Activated naive CD8-positive, alpha-beta T cell treated with anti-CD3 and anti-CD28 coated beads, Interleukin-2, amount 50 U/mL, for 24 hours (primary cell): ENCODE results near the gene REEP1.
"Not testable (repeated sequence)": the region's sequence is repeated elsewhere in the genome, so short reads cannot be mapped to it uniquely, and the experiment has no call there.

Experiments
- ATAC-seq: fragments of 150-1000 bp; cut with Tn5 transposase; one replicate; pipeline ENCODE4 v1.10.0; 2021
- DNase-seq: peaks from one replicate; pipeline ENCODE4 v3.0.0; 2021
- H3K27ac Mint-ChIP-seq: one replicate; pipeline ENCODE4 v1.8.0; 2021; ENCODE audit warnings: mild to moderate bottlenecking, mixed read lengths
- H3K27me3 Mint-ChIP-seq: one replicate; pipeline ENCODE4 v1.8.0; 2021; ENCODE audit warnings: mixed read lengths
- H3K36me3 Mint-ChIP-seq: one replicate; pipeline ENCODE4 v1.8.0; 2021; ENCODE audit warnings: low read depth, mixed read lengths
- H3K4me1 Mint-ChIP-seq: one replicate; pipeline ENCODE4 v1.8.0; 2021; ENCODE audit warnings: mixed read lengths
- H3K4me3 Mint-ChIP-seq: one replicate; pipeline ENCODE4 v1.8.0; 2021; ENCODE audit warnings: mild to moderate bottlenecking, moderate library complexity, mixed read lengths
- H3K9me3 Mint-ChIP-seq: one replicate; pipeline ENCODE4 v1.8.0; 2021; ENCODE audit warnings: mixed read lengths

Gene REEP1

GRCh38 chr2:86213699-86214502 is 123.5 kb downstream of the REEP1 start:
- Mint-ChIP-seq H3K4me3 (no peak overlapping the region), H3K36me3 (peaks cover 41% of the 10 kb centered on the region), H3K27ac (no peak overlapping the region), H3K9me3 (no peaks in the 10 kb centered on the region), H3K27me3 (no peaks in the 10 kb centered on the region), H3K4me1 (peaks cover 17% of the 10 kb centered on the region)
- DNase-seq (no peak), ATAC-seq (no peak)

- no peak overlapping the region for H3K27ac Mint-ChIP-seq
Measured at GRCh38 chr2:86213056-86213455, 124.4 kb downstream of the REEP1 start.

GRCh38 chr2:86211796-86212188 is 125.6 kb downstream of the REEP1 start:
- Mint-ChIP-seq H3K9me3 (no peaks in the 10 kb centered on the region), H3K4me3 (no peak overlapping the region), H3K4me1 (peaks cover 10% of the 10 kb centered on the region), H3K36me3 (peaks cover 52% of the 10 kb centered on the region), H3K27me3 (no peaks in the 10 kb centered on the region), H3K27ac (no peak overlapping the region)
- DNase-seq (no peak), ATAC-seq (no peak)

More at GRCh38 chr2:86213056-86213455, 124.4 kb downstream of the REEP1 start:
- no peak for DNase-seq
- no peak overlapping the region for H3K4me3 Mint-ChIP-seq
- peaks cover 17% of the 10 kb centered on the region for H3K4me1 Mint-ChIP-seq
- ATAC-seq, result no peak
- H3K36me3 Mint-ChIP-seq, result peaks cover 47% of the 10 kb centered on the region
- H3K9me3 Mint-ChIP-seq, result no peaks in the 10 kb centered on the region
- no peaks in the 10 kb centered on the region for H3K27me3 Mint-ChIP-seq

GRCh38 chr2:86211033-86211795 is 126.2 kb downstream of the REEP1 start:
- peaks cover 55% of the 10 kb centered on the region for H3K36me3 Mint-ChIP-seq
- H3K27me3 Mint-ChIP-seq, result no peaks in the 10 kb centered on the region
- DNase-seq, result no peak
- no peak overlapping the region for H3K27ac Mint-ChIP-seq
- ATAC-seq, result no peak
- no peak overlapping the region for H3K4me3 Mint-ChIP-seq
- no peaks in the 10 kb centered on the region for H3K9me3 Mint-ChIP-seq
- H3K4me1 Mint-ChIP-seq, result peaks cover 4% of the 10 kb centered on the region

- no peaks in the 10 kb centered on the region for H3K9me3 Mint-ChIP-seq
- H3K27me3 Mint-ChIP-seq, result no peaks in the 10 kb centered on the region
- H3K27ac Mint-ChIP-seq, result no peak overlapping the region
- H3K4me1 Mint-ChIP-seq, result peaks cover 30% of the 10 kb centered on the region
- no peak for DNase-seq
- no peak overlapping the region for H3K4me3 Mint-ChIP-seq
- ATAC-seq, result no peak
- H3K36me3 Mint-ChIP-seq, result peaks cover 30% of the 10 kb centered on the region
Measured at GRCh38 chr2:86204458-86204857, 133.0 kb downstream of the REEP1 start.

GRCh38 chr2:86203614-86204013 is 133.8 kb downstream of the REEP1 start:
- Mint-ChIP-seq H3K9me3 (no peaks in the 10 kb centered on the region), H3K36me3 (peaks cover 27% of the 10 kb centered on the region), H3K27ac (no peak overlapping the region), H3K4me3 (no peak overlapping the region), H3K4me1 (peaks cover 33% of the 10 kb centered on the region), H3K27me3 (no peaks in the 10 kb centered on the region)
- ATAC-seq, result no peak
- DNase-seq, result no peak

GRCh38 chr2:86202702-86203101 is 134.7 kb downstream of the REEP1 start:
- ATAC-seq, result no peak
- H3K9me3 Mint-ChIP-seq, result no peaks in the 10 kb centered on the region
- DNase-seq, result no peak
- H3K27me3 Mint-ChIP-seq, result no peaks in the 10 kb centered on the region
- peaks cover 34% of the 10 kb centered on the region for H3K4me1 Mint-ChIP-seq
- no peak overlapping the region for H3K4me3 Mint-ChIP-seq
- peaks cover 23% of the 10 kb centered on the region for H3K36me3 Mint-ChIP-seq
- H3K27ac Mint-ChIP-seq, result no peak overlapping the region

- no peak overlapping the region for H3K27ac Mint-ChIP-seq
- H3K4me1 Mint-ChIP-seq, result peaks cover 34% of the 10 kb centered on the region
- H3K4me3 Mint-ChIP-seq, result no peak overlapping the region
- no peaks in the 10 kb centered on the region for H3K27me3 Mint-ChIP-seq
- H3K36me3 Mint-ChIP-seq, result peaks cover 23% of the 10 kb centered on the region
- DNase-seq (no peak), ATAC-seq (no peak)
- H3K9me3 Mint-ChIP-seq, result no peaks in the 10 kb centered on the region
Measured at GRCh38 chr2:86202336-86202692, 135.1 kb downstream of the REEP1 start.

GRCh38 chr2:86201671-86202335 is 135.6 kb downstream of the REEP1 start:
- peak overlapping the region; percentile 29 for H3K27ac Mint-ChIP-seq
- DNase-seq (no peak), ATAC-seq (no peak)
- H3K9me3 Mint-ChIP-seq, result no peaks in the 10 kb centered on the region
- H3K36me3 Mint-ChIP-seq, result peaks cover 20% of the 10 kb centered on the region
- no peak overlapping the region for H3K4me3 Mint-ChIP-seq
- H3K4me1 Mint-ChIP-seq, result peaks cover 38% of the 10 kb centered on the region
- no peaks in the 10 kb centered on the region for H3K27me3 Mint-ChIP-seq

GRCh38 chr2:86200564-86200963 is 136.9 kb downstream of the REEP1 start:
- not testable (repeated sequence) for H3K9me3 Mint-ChIP-seq, ATAC-seq, DNase-seq, H3K27me3 Mint-ChIP-seq
- peak overlapping the region; percentile 99 for H3K4me3 Mint-ChIP-seq
- H3K36me3 Mint-ChIP-seq, result peaks cover 10% of the 10 kb centered on the region
- peak overlapping the region; percentile 41 for H3K27ac Mint-ChIP-seq
- peaks cover 49% of the 10 kb centered on the region for H3K4me1 Mint-ChIP-seq

GRCh38 chr2:86199834-86200177 is 137.6 kb downstream of the REEP1 start:
- peak overlapping the region; percentile 99 for H3K4me3 Mint-ChIP-seq
- H3K4me1 Mint-ChIP-seq, result peaks cover 53% of the 10 kb centered on the region
- DNase-seq (no peak), ATAC-seq (no peak)
- H3K9me3 Mint-ChIP-seq, result no peaks in the 10 kb centered on the region
- peaks cover 9% of the 10 kb centered on the region for H3K36me3 Mint-ChIP-seq
- peak overlapping the region; percentile 97 for H3K27ac Mint-ChIP-seq
- H3K27me3 Mint-ChIP-seq, result no peaks in the 10 kb centered on the region

- Mint-ChIP-seq H3K36me3 (peaks cover 18% of the 10 kb centered on the region), H3K9me3 (no peaks in the 10 kb centered on the region), H3K4me1 (peaks cover 59% of the 10 kb centered on the region), H3K27me3 (no peaks in the 10 kb centered on the region), H3K4me3 (peak overlapping the region; percentile 95), H3K27ac (peak overlapping the region; percentile 93)
- DNase-seq (no peak), ATAC-seq (no peak)
Measured at GRCh38 chr2:86195808-86196387, 141.5 kb downstream of the REEP1 start.

GRCh38 chr2:86195055-86195807 is 142.2 kb downstream of the REEP1 start, which contains the start of gene IMMT:
IMMT (minus strand) TSS chr2:86195462; CDS start chr2:86195382, 80 bp downstream.
- ATAC-seq (peak; percentile 93), DNase-seq (peak; percentile 95)
- peak within 1 kb of the TSS; percentile 93 for H3K27ac Mint-ChIP-seq
- H3K9me3 Mint-ChIP-seq, result no peaks in the 10 kb centered on the region
- peak within 1 kb of the TSS; percentile 95 for H3K4me3 Mint-ChIP-seq
- H3K4me1 Mint-ChIP-seq, result peaks cover 59% of the 10 kb centered on the region
- no peaks in the 10 kb centered on the region for H3K27me3 Mint-ChIP-seq
- H3K36me3 Mint-ChIP-seq, result peaks cover 23% of the 10 kb centered on the region

- H3K36me3 Mint-ChIP-seq, result peaks cover 27% of the 10 kb centered on the region
- peak overlapping the region; percentile 93 for H3K27ac Mint-ChIP-seq
- H3K27me3 Mint-ChIP-seq, result no peaks in the 10 kb centered on the region
- peak overlapping the region; percentile 95 for H3K4me3 Mint-ChIP-seq
- no peak for ATAC-seq
- H3K4me1 Mint-ChIP-seq, result peaks cover 63% of the 10 kb centered on the region
- no peaks in the 10 kb centered on the region for H3K9me3 Mint-ChIP-seq
- no peak for DNase-seq
Measured at GRCh38 chr2:86194751-86195054, 142.7 kb downstream of the REEP1 start.
